HFF-Myc (cell line): ENCODE results near the gene STK32A.

Experiments
- DNase-seq: peaks from one replicate; pipeline ENCODE4 v3.0.0-alpha.2; 2011; ENCODE audit warnings: low read depth; ENCODE audit errors: extremely low read depth
- H3K4me3 ChIP-seq: replicated peaks from 2 replicates; pipeline ENCODE4 v1.5.1; 2011; ENCODE audit warnings: low read depth, mild to moderate bottlenecking, control low read depth, low read length
- CTCF ChIP-seq: IDR thresholded peaks from 2 replicates; pipeline ENCODE4 v1.5.1; 2012; ENCODE audit warnings: mild to moderate bottlenecking, low read depth, low read length, control low read depth; ENCODE audit errors: missing control alignments

Gene STK32A

DNA sequence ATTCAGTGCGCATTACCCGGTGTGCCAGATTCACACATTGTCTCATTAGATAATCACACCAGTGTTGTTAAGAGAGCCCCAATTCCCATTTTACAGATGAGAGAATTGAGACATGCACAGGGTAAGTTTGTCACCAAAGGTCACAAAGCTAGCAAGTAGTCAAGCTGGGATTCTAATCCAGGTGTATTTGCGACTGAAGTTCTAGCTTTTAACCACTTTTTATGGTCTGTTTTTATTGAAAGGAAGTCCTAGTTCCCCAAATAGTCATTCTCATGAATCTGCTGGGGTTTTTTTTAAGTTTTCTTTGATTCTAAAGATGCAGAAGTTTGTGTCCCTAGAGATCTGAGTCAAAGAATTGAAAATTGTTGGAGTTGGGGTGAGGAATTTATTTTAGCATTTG lies 138.5 kb downstream of the STK32A start:
- DNase-seq, result no peak
- no peak for TF ChIP-seq CTCF
- no peak overlapping the region for H3K4me3 ChIP-seq

- no peak for DNase-seq
- no peak overlapping the region for H3K4me3 ChIP-seq
- TF ChIP-seq CTCF, result no peak
These were observed 140.3 kb downstream of the STK32A start for GRCh38 chr5:147375151-147375550.

DNA sequence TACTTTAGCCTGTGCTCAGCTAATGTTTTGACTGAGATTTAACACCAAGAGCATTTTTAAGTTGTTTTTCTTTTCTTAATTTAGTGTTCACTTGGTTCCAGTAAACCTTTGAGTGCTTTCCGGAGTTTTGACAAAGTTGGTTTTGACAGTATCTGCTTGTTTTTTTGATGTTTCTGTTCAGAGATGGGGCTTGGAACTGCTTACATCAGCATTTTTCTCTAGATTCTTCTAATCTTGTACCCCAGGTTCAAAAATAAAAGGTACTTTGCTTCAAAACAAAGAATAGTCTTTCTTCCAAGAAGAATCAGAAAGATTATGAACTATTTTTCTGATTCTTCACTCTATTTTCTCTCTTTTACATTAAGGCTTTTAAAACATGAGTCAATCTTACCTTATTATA lies 142.9 kb downstream of the STK32A start:
- TF ChIP-seq CTCF, result no peak
- no peak for DNase-seq
- no peak overlapping the region for H3K4me3 ChIP-seq

GRCh38 chr5:147381555-147381954 lies 146.7 kb downstream of the STK32A start:
- no peak overlapping the region for H3K4me3 ChIP-seq
- no peak for DNase-seq
- TF ChIP-seq CTCF, result no peak

DNA sequence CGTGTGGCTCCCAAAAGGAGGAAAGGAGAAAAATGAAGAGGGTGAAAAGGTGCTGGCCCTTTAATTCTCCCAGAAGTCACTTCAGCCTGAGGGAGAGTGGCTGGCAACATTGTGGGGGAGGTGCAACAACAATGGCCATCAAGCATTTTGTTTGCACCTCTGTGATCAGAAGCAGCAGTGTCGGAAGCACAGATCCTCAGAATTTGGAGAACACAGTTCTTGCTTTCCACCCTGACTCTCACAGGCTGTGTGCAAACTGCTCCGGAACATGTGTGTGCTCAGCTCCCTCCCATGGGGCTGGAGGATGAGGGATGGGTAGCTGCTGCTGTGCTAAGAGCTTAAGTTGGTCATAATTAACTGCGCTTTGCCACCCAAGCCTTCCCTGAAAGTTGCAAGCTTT lies 147.9 kb downstream of the STK32A start:
- no peak for DNase-seq
- no peak for TF ChIP-seq CTCF
- H3K4me3 ChIP-seq, result 0 out of 2 replicates have a peak overlapping the region, but pooled peaks have one; percentile 8

DNA sequence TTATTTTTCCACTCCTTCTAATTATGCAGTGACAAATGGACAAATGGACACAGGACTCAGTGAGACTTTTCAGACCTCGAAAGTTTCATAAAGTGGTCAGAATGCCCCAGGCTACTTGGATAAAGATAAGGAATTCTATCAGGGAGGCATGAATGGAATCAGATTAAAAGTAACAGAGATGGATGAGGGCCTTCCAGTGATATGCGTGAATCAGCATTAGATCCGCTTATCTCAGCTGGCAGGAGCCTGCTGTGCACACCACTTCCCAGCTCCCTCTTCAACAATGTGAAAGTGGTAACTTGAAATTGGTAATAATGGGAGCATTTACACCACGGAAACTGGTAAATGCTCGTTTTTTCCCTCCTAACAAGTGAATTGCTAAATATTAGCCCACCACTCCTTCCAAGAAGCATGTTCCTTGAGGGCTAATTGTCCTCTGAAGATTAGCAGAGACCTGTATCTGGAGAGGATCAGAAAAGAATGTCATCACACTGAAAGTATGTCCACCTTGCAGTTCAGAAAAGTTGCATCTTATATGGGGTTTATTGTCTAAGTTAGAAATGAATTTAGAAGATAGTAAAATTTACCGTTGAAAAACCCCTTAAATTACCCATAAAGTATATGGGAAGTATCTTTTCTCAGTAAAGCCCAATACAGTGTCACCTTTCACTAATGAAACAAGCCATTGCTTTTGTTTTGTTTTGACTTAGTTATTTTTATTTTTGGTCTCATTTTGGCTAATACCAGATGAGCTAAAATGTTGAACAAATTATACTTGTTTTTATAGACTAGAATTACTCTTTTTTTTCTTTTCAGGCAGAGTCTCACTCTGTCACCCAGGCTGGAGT lies 149.7 kb downstream of the STK32A start:
- TF ChIP-seq CTCF, result no peak
- no peak overlapping the region for H3K4me3 ChIP-seq
- no peak for DNase-seq

- no peak for DNase-seq
- TF ChIP-seq CTCF, result no peak
- H3K4me3 ChIP-seq, result no peak overlapping the region
These were observed 152.3 kb downstream of the STK32A start for GRCh38 chr5:147387109-147387508.
